GM06990 (cell line): ENCODE data around the gene BRCA2.
A peak's percentile ranks its signal among the peaks of the same experiment; 100 is the strongest.

Experiments used
- DNase-seq: peaks from one replicate; pipeline ENCODE4 v3.0.0-alpha.2; 2011; ENCODE audit not compliant: insufficient read length; ENCODE audit errors: extremely low read depth
- H3K27me3 ChIP-seq: replicated peaks from 2 replicates; pipeline ENCODE4 v1.6.0; 2011; ENCODE audit warnings: low read length; ENCODE audit not compliant: control insufficient read depth, insufficient read depth
- H3K36me3 ChIP-seq: 2 replicates; pipeline ENCODE4 v1.5.1; 2011; ENCODE audit warnings: low read length; ENCODE audit not compliant: control insufficient read depth, insufficient read depth
- H3K4me3 ChIP-seq: replicated peaks from 2 replicates; pipeline ENCODE4 v1.5.1; 2011; ENCODE audit warnings: low read depth, mild to moderate bottlenecking, control low read depth, low read length
- TF ChIP-seq, protein P1 (sequence below): IDR thresholded peaks from 2 replicates; pipeline ENCODE4 v1.5.1; 2011; ENCODE audit warnings: low read length, control low read depth, mild to moderate bottlenecking, inconsistent platforms; ENCODE audit not compliant: insufficient read depth, poor library complexity, severe bottlenecking

BRCA2 gene

DNA sequence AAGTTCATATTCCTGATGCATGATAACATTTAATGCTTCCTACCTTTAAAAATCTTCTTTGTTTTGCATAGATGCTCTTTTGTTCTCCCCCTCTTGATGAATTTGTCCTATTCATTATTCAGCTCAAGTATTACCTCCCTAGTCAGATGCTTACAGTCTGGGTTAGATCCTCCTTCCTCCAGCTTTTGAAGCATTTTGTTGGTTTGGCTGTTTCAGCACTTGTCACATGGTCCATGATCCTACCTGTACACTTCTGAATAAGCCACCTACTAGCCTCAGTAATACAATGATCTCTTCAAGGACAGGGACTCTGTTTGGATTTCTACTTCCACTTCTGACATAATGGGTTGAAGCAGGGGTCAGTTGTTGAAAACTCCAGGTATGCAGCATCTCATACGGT lies 75.2 kb downstream of the BRCA2 start:
- Histone ChIP-seq H3K27me3 (no peaks in the 10 kb centered on the region), H3K4me3 (no peak overlapping the region), H3K36me3 (no peaks in the 10 kb centered on the region)
- DNase-seq, result no peak
- TF ChIP-seq, protein P1, sequence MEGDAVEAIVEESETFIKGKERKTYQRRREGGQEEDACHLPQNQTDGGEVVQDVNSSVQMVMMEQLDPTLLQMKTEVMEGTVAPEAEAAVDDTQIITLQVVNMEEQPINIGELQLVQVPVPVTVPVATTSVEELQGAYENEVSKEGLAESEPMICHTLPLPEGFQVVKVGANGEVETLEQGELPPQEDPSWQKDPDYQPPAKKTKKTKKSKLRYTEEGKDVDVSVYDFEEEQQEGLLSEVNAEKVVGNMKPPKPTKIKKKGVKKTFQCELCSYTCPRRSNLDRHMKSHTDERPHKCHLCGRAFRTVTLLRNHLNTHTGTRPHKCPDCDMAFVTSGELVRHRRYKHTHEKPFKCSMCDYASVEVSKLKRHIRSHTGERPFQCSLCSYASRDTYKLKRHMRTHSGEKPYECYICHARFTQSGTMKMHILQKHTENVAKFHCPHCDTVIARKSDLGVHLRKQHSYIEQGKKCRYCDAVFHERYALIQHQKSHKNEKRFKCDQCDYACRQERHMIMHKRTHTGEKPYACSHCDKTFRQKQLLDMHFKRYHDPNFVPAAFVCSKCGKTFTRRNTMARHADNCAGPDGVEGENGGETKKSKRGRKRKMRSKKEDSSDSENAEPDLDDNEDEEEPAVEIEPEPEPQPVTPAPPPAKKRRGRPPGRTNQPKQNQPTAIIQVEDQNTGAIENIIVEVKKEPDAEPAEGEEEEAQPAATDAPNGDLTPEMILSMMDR, result no peak

DNA sequence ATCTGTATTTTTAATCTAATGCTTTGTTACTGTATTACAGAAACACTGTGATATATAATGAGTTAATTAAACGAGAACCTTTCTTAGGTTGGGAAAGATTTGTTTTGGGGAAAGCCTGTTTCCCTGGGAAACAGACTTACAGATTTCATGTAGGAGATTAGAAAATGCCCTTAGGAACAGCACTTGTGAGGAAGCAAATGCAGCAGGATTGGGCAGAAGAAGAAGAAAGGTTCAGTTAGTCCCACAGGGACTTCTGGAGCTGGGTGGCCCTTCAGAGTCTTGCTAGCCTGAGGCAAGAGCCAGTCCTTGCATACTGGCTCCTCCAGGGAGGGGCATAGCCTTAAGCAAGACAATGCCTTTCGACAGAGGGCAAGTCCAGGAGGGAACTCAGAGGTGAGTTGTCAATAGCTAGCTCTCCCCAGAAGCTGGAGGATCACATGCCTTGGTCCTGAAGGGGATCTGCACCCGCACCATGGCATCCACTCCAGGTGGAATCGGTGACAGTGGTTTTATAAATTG lies 75.9 kb downstream of the BRCA2 start:
- TF ChIP-seq, protein P1, result no peak

DNA sequence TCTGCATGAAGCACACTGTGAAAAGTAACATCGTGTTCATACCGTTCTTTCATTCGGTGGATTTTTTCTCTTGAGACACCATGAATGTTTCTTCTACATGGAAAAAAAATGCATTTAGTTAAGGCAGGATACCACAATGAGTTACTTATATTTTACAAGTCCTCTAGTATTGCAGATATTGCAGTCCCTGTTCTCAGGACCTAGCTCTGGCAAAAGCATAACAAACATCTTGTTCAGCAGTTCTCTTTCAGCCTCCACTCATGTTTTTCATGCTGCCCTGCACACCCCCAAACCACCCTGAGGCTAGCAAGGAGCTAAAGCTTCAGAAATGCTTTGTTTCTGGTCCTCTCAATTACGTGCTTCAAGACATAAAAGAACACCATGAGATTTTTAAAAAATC lies 87.8 kb downstream of the BRCA2 start:
- Histone ChIP-seq H3K36me3 (0 out of 2 replicates have a peak, but pooled peaks cover 2% of the 10 kb centered on the region), H3K27me3 (no peaks in the 10 kb centered on the region), H3K4me3 (no peak overlapping the region)
- TF ChIP-seq, protein P1, result no peak
- DNase-seq, result no peak

More for the DNA sequence above, 75.9 kb downstream of the BRCA2 start:
- no peaks in the 10 kb centered on the region for H3K27me3 ChIP-seq
- DNase-seq, result no peak
- H3K36me3 ChIP-seq, result no peaks in the 10 kb centered on the region
- H3K4me3 ChIP-seq, result no peak overlapping the region

DNA sequence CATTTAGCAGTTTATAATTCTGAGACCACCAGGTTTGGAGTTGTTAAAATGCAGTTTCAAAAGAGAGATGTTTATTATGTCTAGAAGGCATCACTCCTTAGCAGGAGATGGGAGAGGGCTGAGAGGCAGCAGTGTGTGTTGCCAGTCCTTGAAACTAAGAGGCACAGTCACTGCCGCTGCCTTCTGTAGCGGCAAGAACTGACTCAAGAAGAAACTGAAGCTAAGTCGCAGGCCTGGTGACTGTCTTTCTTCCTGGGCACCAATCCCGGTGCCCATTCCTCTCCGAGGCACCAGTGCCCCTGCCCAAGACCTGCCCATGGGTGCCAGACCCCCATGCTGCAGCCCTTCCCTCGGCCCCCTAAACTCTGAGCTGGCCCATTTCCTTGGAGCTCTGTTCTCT lies 92.5 kb downstream of the BRCA2 start:
- H3K36me3 ChIP-seq, result peaks cover 2% of the 10 kb centered on the region; the same call in 1 of the 2 replicates
- DNase-seq, result no peak
- peak overlapping the region; percentile 31; the same call in 1 of the 2 replicates for H3K4me3 ChIP-seq
- TF ChIP-seq, protein P1, result no peak
- H3K27me3 ChIP-seq, result no peaks in the 10 kb centered on the region

DNA sequence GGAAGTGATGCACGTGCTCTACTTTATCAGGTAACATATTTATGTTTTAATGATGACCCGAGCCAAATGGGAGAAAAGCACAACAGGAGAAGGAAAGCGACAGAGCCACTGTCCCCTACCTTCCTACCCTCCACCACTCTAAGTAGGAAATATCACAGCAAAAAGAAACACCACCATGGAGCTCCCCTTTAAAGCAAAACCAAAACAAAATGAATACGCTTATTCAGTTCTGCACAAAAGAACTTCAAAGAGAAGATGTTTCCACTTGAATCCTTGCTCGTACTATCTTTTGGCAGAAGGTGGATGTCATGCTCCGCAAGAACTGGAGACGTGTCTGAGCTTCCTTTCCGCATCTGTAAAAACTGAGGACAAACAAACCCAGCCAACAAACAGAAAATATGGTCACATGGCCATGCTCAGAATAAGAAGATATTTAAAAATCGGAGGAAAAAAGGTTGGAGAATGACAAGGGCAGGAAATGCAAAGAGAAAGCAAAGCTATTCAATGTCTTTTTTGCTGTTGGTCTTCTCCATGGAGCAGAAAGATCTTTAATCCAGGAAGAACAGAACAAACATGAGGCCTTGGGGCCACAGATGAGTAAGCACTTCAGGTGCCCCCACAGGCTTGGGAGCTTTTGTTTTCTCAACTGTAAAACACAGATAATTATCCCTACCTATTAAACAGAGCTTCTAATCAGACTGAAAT lies 93.1 kb downstream of the BRCA2 start:
- no peak for DNase-seq
- peaks cover 2% of the 10 kb centered on the region; the same call in 1 of the 2 replicates for H3K36me3 ChIP-seq
- TF ChIP-seq, protein P1, result no peak
- no peak overlapping the region for H3K4me3 ChIP-seq
- no peaks in the 10 kb centered on the region for H3K27me3 ChIP-seq
